GM12875 (cell line): ENCODE results near the gene PAK3.

ENCODE experiments used
- H3K4me3 ChIP-seq: one replicate; pipeline ENCODE4 v1.5.1; 2011; ENCODE audit warnings: low read depth, low read length, control low read depth
- TF ChIP-seq, protein P1 (sequence below): IDR thresholded peaks from 2 replicates; pipeline ENCODE4 v1.5.1; 2011; ENCODE audit warnings: low read depth, mild to moderate bottlenecking, control low read depth, inconsistent platforms, low read length, moderate library complexity, borderline replicate concordance; ENCODE audit not compliant: insufficient read depth

Gene PAK3

DNA sequence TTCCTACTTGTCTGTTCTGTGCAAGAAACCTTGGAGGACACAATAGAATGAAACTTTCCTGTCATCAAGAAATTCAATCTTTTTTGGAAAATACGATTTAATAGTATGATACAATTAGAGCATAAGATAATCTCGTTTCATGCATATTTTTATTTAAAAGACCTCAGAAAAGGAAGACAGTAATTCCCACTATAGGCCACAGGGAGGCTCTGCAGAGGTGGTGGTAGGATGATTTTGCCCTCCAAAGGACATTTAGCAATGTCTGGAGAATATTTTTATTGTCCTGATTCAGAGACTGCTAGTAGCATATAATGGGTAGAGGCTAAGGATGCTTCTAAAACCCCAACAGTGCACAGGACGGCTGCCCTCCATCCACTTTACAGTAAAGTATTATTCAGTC is 68.7 kb downstream of the PAK3 start:
- TF ChIP-seq, protein P1, sequence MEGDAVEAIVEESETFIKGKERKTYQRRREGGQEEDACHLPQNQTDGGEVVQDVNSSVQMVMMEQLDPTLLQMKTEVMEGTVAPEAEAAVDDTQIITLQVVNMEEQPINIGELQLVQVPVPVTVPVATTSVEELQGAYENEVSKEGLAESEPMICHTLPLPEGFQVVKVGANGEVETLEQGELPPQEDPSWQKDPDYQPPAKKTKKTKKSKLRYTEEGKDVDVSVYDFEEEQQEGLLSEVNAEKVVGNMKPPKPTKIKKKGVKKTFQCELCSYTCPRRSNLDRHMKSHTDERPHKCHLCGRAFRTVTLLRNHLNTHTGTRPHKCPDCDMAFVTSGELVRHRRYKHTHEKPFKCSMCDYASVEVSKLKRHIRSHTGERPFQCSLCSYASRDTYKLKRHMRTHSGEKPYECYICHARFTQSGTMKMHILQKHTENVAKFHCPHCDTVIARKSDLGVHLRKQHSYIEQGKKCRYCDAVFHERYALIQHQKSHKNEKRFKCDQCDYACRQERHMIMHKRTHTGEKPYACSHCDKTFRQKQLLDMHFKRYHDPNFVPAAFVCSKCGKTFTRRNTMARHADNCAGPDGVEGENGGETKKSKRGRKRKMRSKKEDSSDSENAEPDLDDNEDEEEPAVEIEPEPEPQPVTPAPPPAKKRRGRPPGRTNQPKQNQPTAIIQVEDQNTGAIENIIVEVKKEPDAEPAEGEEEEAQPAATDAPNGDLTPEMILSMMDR, result peak; percentile 24; the same call in 1 of the 2 replicates
- no peak overlapping the region for H3K4me3 ChIP-seq

DNA sequence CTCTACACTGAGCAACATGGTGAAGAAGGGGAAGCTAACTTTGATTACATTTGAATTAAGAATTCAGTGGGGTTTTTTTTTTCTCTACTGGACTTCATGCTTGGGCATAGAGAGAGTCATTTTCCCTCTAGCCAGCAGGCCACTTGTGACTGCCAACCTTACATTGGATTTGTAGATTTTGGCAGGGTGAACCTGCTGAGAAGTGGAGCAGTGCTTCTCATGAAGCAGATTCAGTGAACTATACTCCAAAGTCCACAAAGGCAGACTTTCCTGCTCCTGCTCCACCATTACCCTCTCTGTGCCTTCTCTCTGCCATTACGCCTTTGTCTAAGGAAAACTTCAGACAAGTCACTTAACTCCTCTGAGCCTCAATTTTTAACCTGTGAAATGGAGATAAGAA is 69.9 kb downstream of the PAK3 start:
- H3K4me3 ChIP-seq, result no peak overlapping the region
- TF ChIP-seq, protein P1, result no peak

DNA sequence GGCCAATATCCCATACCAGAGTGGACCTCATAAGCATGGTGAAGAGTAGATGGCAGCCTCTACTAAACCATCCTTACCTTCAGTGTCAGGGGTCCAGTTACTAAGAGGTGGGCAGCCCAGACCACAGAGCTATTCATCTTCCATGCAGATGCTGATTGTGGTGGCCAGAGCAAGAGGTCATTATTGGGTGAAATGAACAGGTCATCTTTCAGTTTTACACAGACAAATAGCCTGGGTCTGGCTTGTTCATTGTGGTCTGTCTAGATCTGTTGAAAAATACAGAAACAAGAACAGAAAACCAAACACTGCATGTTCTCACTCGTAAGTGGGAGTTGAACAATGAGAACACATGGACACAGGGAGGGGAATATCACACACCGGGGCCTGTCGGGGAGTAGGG is 71.3 kb downstream of the PAK3 start:
- H3K4me3 ChIP-seq, result no peak overlapping the region
- TF ChIP-seq, protein P1, result no peak

DNA sequence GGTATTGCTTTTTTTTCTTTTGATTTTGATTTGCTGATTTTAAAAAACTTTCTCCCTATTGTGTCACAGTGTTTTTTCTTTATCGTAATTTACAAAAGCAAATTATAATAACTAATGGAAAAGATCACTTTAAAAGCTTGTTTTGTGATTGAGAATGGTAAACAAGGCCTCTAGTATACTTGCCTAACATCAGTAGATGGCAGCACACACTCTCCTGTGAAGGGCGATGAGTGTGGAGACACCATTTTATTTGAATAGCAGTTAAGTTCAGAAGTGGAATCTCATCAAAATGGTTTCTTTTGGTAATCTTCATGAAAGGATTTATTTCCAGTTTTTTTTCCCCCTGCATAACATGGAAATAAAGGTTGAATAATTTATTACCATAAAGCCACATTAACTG is 72.3 kb downstream of the PAK3 start:
- no peak overlapping the region for H3K4me3 ChIP-seq
- TF ChIP-seq, protein P1, result peak; percentile 8; the same call in 1 of the 2 replicates

DNA sequence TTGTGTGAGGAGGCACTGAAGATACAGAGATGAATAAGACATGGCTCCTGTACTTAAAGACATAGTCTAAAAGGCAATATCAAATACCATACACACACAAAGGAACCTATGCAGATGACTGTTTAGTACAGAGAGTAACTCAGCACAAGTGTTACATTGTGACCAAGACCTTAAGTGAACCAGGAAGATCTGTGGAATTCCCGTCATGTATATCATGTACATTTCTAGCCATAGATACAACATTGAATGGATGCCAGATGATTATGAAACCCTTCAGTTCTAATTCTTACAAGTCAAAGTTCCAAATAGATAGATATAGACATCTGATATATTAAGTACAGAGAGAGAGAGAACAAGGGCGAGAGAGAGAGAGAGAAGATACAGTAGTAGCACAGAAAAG is 73.2 kb downstream of the PAK3 start:
- H3K4me3 ChIP-seq, result no peak overlapping the region
- TF ChIP-seq, protein P1, result no peak

DNA sequence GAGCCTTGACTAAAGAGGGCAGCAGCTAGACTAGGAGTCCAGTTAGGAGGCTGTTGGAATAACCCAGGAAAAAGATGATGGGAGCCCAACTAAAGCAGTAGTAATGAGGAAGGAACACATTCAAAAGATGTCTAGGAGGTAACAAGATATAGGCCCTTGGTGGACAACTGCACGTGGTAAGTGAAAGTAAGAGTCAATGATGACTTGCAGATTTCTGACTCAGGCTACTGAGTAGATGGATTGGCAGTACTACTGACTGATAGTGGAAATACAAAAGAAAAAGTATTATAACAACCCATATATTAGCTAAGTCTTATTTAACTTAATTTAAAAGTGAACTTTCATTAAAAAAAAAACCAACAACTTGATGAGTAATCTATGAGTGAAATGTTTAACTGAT is 74.0 kb downstream of the PAK3 start:
- TF ChIP-seq, protein P1, result no peak
- no peak overlapping the region for H3K4me3 ChIP-seq

DNA sequence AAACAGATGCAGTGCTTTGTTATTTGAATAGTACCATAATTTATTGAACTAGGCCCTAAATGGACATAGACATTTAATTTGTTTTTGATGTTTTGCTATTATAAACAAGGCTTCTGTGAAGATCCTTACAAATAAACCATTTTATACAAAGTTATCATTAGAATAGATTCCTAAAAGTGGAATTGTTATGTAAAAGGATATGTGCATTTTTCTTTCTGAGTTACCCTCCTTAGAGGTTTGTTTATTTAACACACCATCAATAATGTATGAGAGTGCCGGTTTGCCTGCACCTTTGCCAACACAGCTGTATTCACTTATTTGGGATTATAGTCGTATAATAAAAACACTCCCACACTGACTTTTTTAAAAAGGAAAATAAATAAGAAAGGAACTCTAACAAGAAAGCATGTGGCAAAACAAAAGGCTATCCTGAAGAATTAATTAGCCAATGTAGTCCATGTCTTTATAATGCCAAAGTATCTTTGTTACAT is 84.8 kb downstream of the PAK3 start:
- no peak overlapping the region for H3K4me3 ChIP-seq
- TF ChIP-seq, protein P1, result no peak
